IMR-90 (cell line): Measurements from ENCODE around the gene MROH8. TPM values are rescaled to one million over a fixed set of nuclear protein-coding genes. Genes with fewer than 3 reads are reported as not detected.
A peak's percentile ranks its signal among the peaks of the same experiment; 100 is the strongest.

Experiments
- ATAC-seq: fragments of 200-7000 bp; cut with Tn5 transposase; 2 replicates; pipeline ENCODE4 v1.9.1; 2020; ENCODE audit warnings: low read depth, mild to moderate bottlenecking, moderate library complexity
- BruUV-seq: library from RNA; stranded (reverse); fragments of 400-500 nt; replicated peaks from 2 replicates; lab custom pipeline; 2021; lab: Mats Ljungman, UMichigan
- CTCF ChIA-PET: fragments of 300-600 bp; formaldehyde crosslinking; extraction: SDS; loops from one replicate; lab custom pipeline; 2021; ENCODE audit warnings: antibody characterized with exemption; lab: Yijun Ruan, JAX
- POLR2A ChIA-PET: fragments of 300-600 bp; sonication (Branson Sonifier 250); formaldehyde crosslinking; loops from one replicate; lab custom pipeline; 2022; ENCODE audit warnings: antibody characterized with exemption; ENCODE audit not compliant: unreplicated experiment; lab: Charles Lee
- DNase-seq: peaks from one replicate; pipeline ENCODE4 v3.0.0; 2013
- H2AFZ ChIP-seq: replicated peaks from 2 replicates; pipeline ENCODE3; 2013; ENCODE audit warnings: low read length, mild to moderate bottlenecking; ENCODE audit not compliant: poor library complexity
- H2AK5ac ChIP-seq: 2 replicates; pipeline ENCODE4 v1.6.1; 2013; ENCODE audit warnings: low read depth, low read length, inconsistent platforms
- H2AK9ac ChIP-seq: replicated peaks from 2 replicates; pipeline ENCODE3; 2013; ENCODE audit warnings: mild to moderate bottlenecking, low read depth, low read length, moderate library complexity; ENCODE audit not compliant: poor library complexity
- H2BK120ac ChIP-seq: 2 replicates; pipeline ENCODE4 v1.6.1; 2013; ENCODE audit warnings: low read depth, low read length, inconsistent platforms
- H2BK15ac ChIP-seq: 3 replicates; pipeline ENCODE4 v1.6.1; 2013; ENCODE audit warnings: low read depth, low read length, inconsistent platforms
- H2BK20ac ChIP-seq: 2 replicates; pipeline ENCODE4 v1.6.1; 2013; ENCODE audit warnings: low read depth, mild to moderate bottlenecking, inconsistent platforms, low read length, moderate library complexity
- H2BK5ac ChIP-seq: 2 replicates; pipeline ENCODE4 v1.6.1; 2013; ENCODE audit warnings: mild to moderate bottlenecking, low read depth, low read length, inconsistent platforms; ENCODE audit not compliant: poor library complexity, severe bottlenecking
- H3K14ac ChIP-seq: replicated peaks from 2 replicates; pipeline ENCODE4 v1.6.1; 2013; ENCODE audit warnings: low read depth, low read length, inconsistent platforms
- H3K18ac ChIP-seq: 2 replicates; pipeline ENCODE4 v1.6.1; 2013; ENCODE audit warnings: low read depth, low read length, control low read depth
- H3K23ac ChIP-seq: 2 replicates; pipeline ENCODE4 v1.6.1; 2013; ENCODE audit warnings: low read depth, low read length, inconsistent platforms
- H3K27ac ChIP-seq: 2 replicates; pipeline ENCODE4 v1.5.1; 2013; ENCODE audit warnings: mild to moderate bottlenecking, control low read depth, low read length; ENCODE audit not compliant: insufficient read depth
- H3K27me3 ChIP-seq: 2 replicates; pipeline ENCODE4 v1.6.1; 2013; ENCODE audit warnings: low read length; ENCODE audit not compliant: control insufficient read depth, insufficient read depth
- H3K36me3 ChIP-seq: 2 replicates; pipeline ENCODE4 v1.6.1; 2013; ENCODE audit warnings: low read length, mixed read lengths; ENCODE audit not compliant: control insufficient read depth, insufficient read depth
- H3K4ac ChIP-seq: 2 replicates; pipeline ENCODE4 v1.6.1; 2013; ENCODE audit warnings: low read depth, low read length, inconsistent platforms
- H3K4me1 ChIP-seq: 2 replicates; pipeline ENCODE4 v1.6.1; 2013; ENCODE audit warnings: low read length, mixed read lengths; ENCODE audit not compliant: control insufficient read depth, insufficient read depth
- H3K4me2 ChIP-seq: 2 replicates; pipeline ENCODE4 v1.6.1; 2013; ENCODE audit warnings: low read depth, mild to moderate bottlenecking, control low read depth, low read length, moderate library complexity
- H3K4me3 ChIP-seq: 2 replicates; pipeline ENCODE4 v1.5.1; 2013; ENCODE audit warnings: low read depth, mild to moderate bottlenecking, control low read depth, low read length, moderate library complexity; ENCODE audit not compliant: insufficient read depth
- H3K56ac ChIP-seq: 2 replicates; pipeline ENCODE4 v1.6.1; 2013; ENCODE audit warnings: low read length, inconsistent platforms; ENCODE audit not compliant: insufficient read depth; ENCODE audit errors: extremely low read depth
- H3K79me1 ChIP-seq, 2 experiments: 2 replicates each; pipeline ENCODE4 v1.6.1; 2013; ENCODE audit warnings: low read length in 2 of 2, inconsistent platforms in 1 of 2, low read depth in 1 of 2
- H3K9ac ChIP-seq: 2 replicates; pipeline ENCODE4 v1.6.1; 2013; ENCODE audit warnings: low read depth, low read length, control low read depth
- H3K9me1 ChIP-seq: 2 replicates; pipeline ENCODE4 v1.6.1; 2013; ENCODE audit warnings: low read length, inconsistent platforms; ENCODE audit not compliant: insufficient read depth
- H3K9me3 ChIP-seq: 2 replicates; pipeline ENCODE4 v1.6.1; 2013; ENCODE audit warnings: low read length; ENCODE audit not compliant: control insufficient read depth, insufficient read depth
- H4K20me1 ChIP-seq: 2 replicates; pipeline ENCODE4 v1.6.1; 2013; ENCODE audit warnings: low read length, inconsistent platforms; ENCODE audit not compliant: insufficient read depth
- H4K5ac ChIP-seq: 2 replicates; pipeline ENCODE4 v1.6.1; 2013; ENCODE audit warnings: mild to moderate bottlenecking, low read depth, low read length, control low read depth
- H4K8ac ChIP-seq, 2 experiments: 2 replicates each; pipeline ENCODE4 v1.6.1; 2013; ENCODE audit warnings: low read depth in 2 of 2, low read length in 2 of 2, control low read depth in 1 of 2, inconsistent platforms in 1 of 2
- H4K91ac ChIP-seq: 2 replicates; pipeline ENCODE4 v1.6.1; 2013; ENCODE audit warnings: low read depth, low read length, inconsistent platforms; ENCODE audit not compliant: insufficient read depth
- CEBPB ChIP-seq: IDR thresholded peaks from 2 replicates; pipeline ENCODE4 v1.6.1; 2012; ENCODE audit warnings: low read depth, low read length, improper control_type of control experiment
- FOS ChIP-seq: fragments of 150-350 bp; IDR thresholded peaks from 2 replicates; pipeline ENCODE4 v1.6.1; 2016; ENCODE audit warnings: low read depth, low read length
- POLR2A ChIP-seq: IDR thresholded peaks from 2 replicates; pipeline ENCODE4 v1.6.1; 2012; ENCODE audit warnings: mild to moderate bottlenecking, low read depth, low read length
- WGBS, 2 experiments: methylation state at CpG; one replicate each; pipeline versions ENCODE4 v1.1.5 to v1.1.7; 2013; ENCODE audit warnings: missing lambda C conversion rate in 2 of 2; ENCODE audit not compliant: insufficient read length in 1 of 2; ENCODE audit errors: extremely low coverage in 2 of 2; 5-methylcytosine and 5-hydroxymethylcytosine counted together
- dilution Hi-C: fragments of 300-500 bp; cut with HindIII; formaldehyde crosslinking; loops from one replicate; pipeline ENCODE4 v1.14.3; 2018; ENCODE audit warnings: low sequenced_read_pairs; ENCODE audit not compliant: unreplicated experiment
- in situ Hi-C: fragments of 300-500 bp; cut with MboI; formaldehyde crosslinking; loops from 3 replicates; pipeline ENCODE4 v1.14.3; 2019; ENCODE audit warnings: low sequenced_read_pairs, inconsistent platforms, mixed read lengths
- intact Hi-C: fragments of 100-400 bp; cut with micrococcal nuclease; formaldehyde crosslinking; loops from 2 replicates; pipeline ENCODE4 v1.10.0; 2022
- polyA plus RNA-seq, 3 experiments: library from polyadenylated mRNA; depleted of rRNA; stranded (reverse); fragments of >200 nt; gene quantifications; 2 replicates each; pipeline ENCODE4 v1.2.3, GENCODE V29; 2012; ENCODE audit warnings: low replicate concordance in 1 of 3
- total RNA-seq: library from RNA; depleted of rRNA; stranded (reverse); fragments of >200 nt; gene quantifications from 2 replicates; pipeline ENCODE4 v1.2.3, GENCODE V29; 2012

The MROH8 gene
- total and polyA plus RNA-seq, 2 of the 4 experiments (the other 2 are of a cell fraction), result 1.3 to 1.8 TPM

DNA sequence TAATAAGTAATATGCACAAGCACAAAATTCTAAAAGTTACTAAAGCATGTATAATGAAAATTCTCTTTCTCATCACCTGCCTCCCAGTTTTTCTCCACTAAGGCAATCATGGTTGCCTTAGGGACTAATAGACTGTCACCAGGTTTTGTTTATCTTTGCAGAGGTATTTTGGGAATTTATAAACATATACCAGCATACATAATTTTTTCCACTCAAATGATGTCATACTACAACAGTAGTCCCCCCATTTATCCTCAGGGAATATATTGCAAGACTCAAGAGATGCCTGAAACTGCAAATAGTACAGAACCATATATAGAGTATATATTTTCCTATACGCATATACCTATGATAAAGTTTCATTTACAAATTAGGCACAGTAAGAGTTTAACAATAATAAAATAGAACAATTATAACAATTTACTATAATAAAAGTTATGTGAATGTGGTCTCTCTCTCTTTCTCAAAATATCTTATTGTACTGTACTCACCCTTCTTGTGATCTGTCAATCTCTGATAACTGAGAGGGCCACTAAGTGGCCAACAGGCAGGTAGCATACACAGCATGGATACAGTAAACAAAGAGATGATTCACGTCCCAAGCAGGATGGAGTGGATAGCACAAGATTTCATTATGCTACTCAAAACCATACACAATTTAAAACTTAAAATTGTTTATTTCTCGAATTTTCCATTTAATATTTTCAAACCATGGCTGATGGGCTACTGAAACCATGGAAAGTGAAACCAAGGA lies 103.2 kb downstream of the MROH8 start:
- ATAC-seq, result peak; percentile 68
- H3K27me3 ChIP-seq, result no peaks in the 10 kb centered on the region
- H3K4me2 ChIP-seq, result peak overlapping the region; percentile 34
- TF ChIP-seq POLR2A (no peak), FOS (no peak), CEBPB (0 out of 2 replicates have a peak, but pooled peaks have one; percentile 10)
- H2BK15ac ChIP-seq, result no peak overlapping the region
- dilution Hi-C loops (no loop called here), intact Hi-C loops (no loop called here), in situ Hi-C loops (no loop called here)
- no peaks in the 10 kb centered on the region for H3K9me1 ChIP-seq
- peak; percentile 52 for DNase-seq
- no peaks in the 10 kb centered on the region for H4K20me1 ChIP-seq
- no peak overlapping the region for H3K14ac ChIP-seq
- H2AFZ ChIP-seq, result no peak overlapping the region
- no peak overlapping the region for H4K91ac ChIP-seq
- no peak overlapping the region for H3K23ac ChIP-seq
- H3K9me3 ChIP-seq, result 0 out of 2 replicates have a peak, but pooled peaks cover 2% of the 10 kb centered on the region
- peak overlapping the region; percentile 69; the same call in 1 of the 2 replicates for H3K27ac ChIP-seq
- no peak overlapping the region for H3K9ac ChIP-seq
- no peak overlapping the region for H3K4me3 ChIP-seq
- no TSS peak for BruUV-seq
- H4K8ac ChIP-seq, result no peak overlapping the region
- 0 out of 2 replicates have a peak overlapping the region, but pooled peaks have one; percentile 39 for H2BK120ac ChIP-seq
- H3K18ac ChIP-seq, result no peak overlapping the region
- no peak overlapping the region for H4K5ac ChIP-seq
- peaks cover 6% of the 10 kb centered on the region for H3K4me1 ChIP-seq
- no peak overlapping the region for H2AK9ac ChIP-seq
- no peak overlapping the region for H3K56ac ChIP-seq
- 100% methylated on average over 1 of the region's 3 CpGs; no CpG with 5 or more reads in 1 of the 2 experiments for WGBS, 2 experiments
- peak overlapping the region; percentile 85 for H3K4ac ChIP-seq
- H2BK20ac ChIP-seq, result peak overlapping the region; percentile 91
- H2AK5ac ChIP-seq, result 0 out of 2 replicates have a peak overlapping the region, but pooled peaks have one; percentile 24
- H3K36me3 ChIP-seq, result 0 out of 2 replicates have a peak, but pooled peaks cover 1% of the 10 kb centered on the region
- ChIA-PET POLR2A (no interaction called here), CTCF (interaction anchor here (0.6 kb wide), 1 partner anchor 246 kb away, joined by 5 read pairs; no protein-coding TSS in a partner anchor)
- H2BK5ac ChIP-seq, result peak overlapping the region; percentile 51
- H3K79me1 ChIP-seq, result peaks cover 24 to 55% of the 10 kb centered on the region in 2 experiments
